ENCODE data around the gene SCN5A. TPM values are rescaled to one million over a fixed set of nuclear protein-coding genes. Genes with fewer than 3 reads are reported as not detected.

Gene SCN5A
- total and polyA plus RNA-seq, 2 of the 4 experiments (the other 2 are of a cell fraction) = 1.9 to 2.0 TPM

DNA sequence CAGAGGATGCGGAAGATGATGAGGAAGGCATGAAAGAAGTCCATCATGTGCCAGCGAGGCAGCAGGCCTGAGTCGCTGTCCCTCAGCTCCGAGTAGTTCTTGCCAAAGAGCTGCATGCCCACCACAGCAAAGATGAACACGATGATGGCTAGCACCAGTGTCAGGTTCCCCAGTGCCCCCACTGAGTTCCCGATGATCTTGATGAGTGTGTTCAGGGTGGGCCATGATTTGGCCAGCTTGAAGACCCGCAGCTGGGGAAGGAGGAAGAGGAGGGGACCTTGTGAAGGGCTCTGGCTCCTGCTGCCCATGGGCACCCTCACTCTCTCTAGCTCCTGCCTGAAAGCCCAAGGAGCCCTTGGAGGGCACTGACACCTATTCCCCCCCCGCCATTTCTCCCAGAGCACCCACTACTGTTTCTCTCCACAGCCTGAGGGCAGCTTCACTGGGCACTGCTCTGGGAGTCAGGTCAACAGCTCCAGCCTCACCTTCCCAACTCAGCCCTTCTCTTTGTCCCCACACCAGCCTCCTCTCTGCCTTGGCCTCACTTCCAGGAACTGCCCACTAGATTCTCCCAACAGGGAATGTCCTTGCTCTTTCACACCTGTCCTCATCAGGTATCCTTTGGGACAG lies 63.6 kb downstream of the SCN5A start (continued):
- TF ChIP-seq, protein P1, sequence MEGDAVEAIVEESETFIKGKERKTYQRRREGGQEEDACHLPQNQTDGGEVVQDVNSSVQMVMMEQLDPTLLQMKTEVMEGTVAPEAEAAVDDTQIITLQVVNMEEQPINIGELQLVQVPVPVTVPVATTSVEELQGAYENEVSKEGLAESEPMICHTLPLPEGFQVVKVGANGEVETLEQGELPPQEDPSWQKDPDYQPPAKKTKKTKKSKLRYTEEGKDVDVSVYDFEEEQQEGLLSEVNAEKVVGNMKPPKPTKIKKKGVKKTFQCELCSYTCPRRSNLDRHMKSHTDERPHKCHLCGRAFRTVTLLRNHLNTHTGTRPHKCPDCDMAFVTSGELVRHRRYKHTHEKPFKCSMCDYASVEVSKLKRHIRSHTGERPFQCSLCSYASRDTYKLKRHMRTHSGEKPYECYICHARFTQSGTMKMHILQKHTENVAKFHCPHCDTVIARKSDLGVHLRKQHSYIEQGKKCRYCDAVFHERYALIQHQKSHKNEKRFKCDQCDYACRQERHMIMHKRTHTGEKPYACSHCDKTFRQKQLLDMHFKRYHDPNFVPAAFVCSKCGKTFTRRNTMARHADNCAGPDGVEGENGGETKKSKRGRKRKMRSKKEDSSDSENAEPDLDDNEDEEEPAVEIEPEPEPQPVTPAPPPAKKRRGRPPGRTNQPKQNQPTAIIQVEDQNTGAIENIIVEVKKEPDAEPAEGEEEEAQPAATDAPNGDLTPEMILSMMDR (conservative IDR thresholded peaks at IDR 0.05; ENCODE audit: low read depth, low read length) = no peak
- TF ChIP-seq SMC3 (IDR thresholded peaks at IDR 0.05; ENCODE audit: low read depth, low read length) = no peak

DNA sequence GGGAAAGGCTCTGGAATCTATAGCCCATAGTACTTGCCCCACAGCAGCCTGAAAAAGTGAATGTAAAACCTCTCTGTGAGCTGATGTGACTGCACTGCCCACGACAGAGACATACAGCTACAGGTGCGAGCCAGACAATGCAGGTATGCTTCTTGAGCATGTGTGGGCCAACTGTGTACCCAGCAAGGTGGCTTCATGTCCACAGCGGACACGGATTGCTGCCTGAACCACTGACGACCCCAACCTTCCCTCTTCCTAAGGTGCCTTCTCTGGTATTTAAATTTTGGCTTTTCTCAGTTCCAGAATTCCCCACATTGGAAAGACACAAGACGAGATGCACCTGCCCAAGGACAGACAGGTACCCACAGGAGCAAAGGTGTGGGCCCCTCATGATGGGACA lies 65.8 kb downstream of the SCN5A start:
- H2BK20ac ChIP-seq (ENCODE audit: low read depth, low read length) = no peak overlapping the region
- H3K4me2 ChIP-seq (ENCODE audit: low read depth, low read length) = no peak overlapping the region
- no peak overlapping the region for H3K4me3 ChIP-seq (ENCODE audit: insufficient read depth, low read depth, low read length)
- H4K5ac ChIP-seq (ENCODE audit: low read depth, low read length) = no peak overlapping the region
- no peaks in the 10 kb centered on the region; the same call in 1 of the 2 replicates for H3K9me1 ChIP-seq (ENCODE audit: insufficient read depth, low read length)
- H3K18ac ChIP-seq (ENCODE audit: low read depth, low read length) = no peak overlapping the region
- in situ Hi-C loops (cut with MboI; ENCODE audit: low sequenced_read_pairs) (no loop called here), dilution Hi-C loops (cut with HindIII; ENCODE audit: low sequenced_read_pairs, unreplicated experiment) (no loop called here), intact Hi-C loops (cut with micrococcal nuclease) (no loop called here)
- H4K20me1 ChIP-seq (ENCODE audit: insufficient read depth, low read length) = no peaks in the 10 kb centered on the region
- BruUV-seq (replicated peaks) = no TSS peak
- 71% methylated on average over 1 of the region's 6 CpGs; no CpG with 5 or more reads in 1 of the 2 experiments for WGBS, 2 experiments (ENCODE audit: extremely low coverage in 2 of 2, insufficient read length in 1 of 2)
- H4K8ac ChIP-seq (ENCODE audit: low read depth in 2 of 2, low read length in 2 of 2) = no peak overlapping the region
- H3K56ac ChIP-seq (ENCODE audit: extremely low read depth, insufficient read depth, low read length) = no peak overlapping the region
- ChIA-PET POLR2A (ENCODE audit: unreplicated experiment) (no interaction called here), CTCF (no interaction called here)
- H2BK5ac ChIP-seq (ENCODE audit: low read depth, low read length, poor library complexity, severe bottlenecking) = no peak overlapping the region
- no peak overlapping the region for H4K91ac ChIP-seq (ENCODE audit: insufficient read depth, low read depth, low read length)
- no peaks in the 10 kb centered on the region for H3K9me3 ChIP-seq (ENCODE audit: control insufficient read depth, insufficient read depth, low read length)
- no peak for ATAC-seq (ENCODE audit: low read depth)
- H3K79me1 ChIP-seq (ENCODE audit: low read depth in 1 of 2, low read length in 2 of 2) = no peaks in the 10 kb centered on the region
- no peak for DNase-seq
- H3K4me1 ChIP-seq (ENCODE audit: control insufficient read depth, insufficient read depth, low read length) = no peaks in the 10 kb centered on the region
- peak overlapping the region; percentile 55 for H2AK9ac ChIP-seq (replicated peaks; ENCODE audit: low read depth, low read length, poor library complexity)
- TF ChIP-seq POLR2A (IDR thresholded peaks at IDR 0.05; ENCODE audit: low read depth, low read length) (no peak), CHD1 (IDR thresholded peaks at IDR 0.05; ENCODE audit: low read depth, low read length) (no peak), SMC3 (IDR thresholded peaks at IDR 0.05; ENCODE audit: low read depth, low read length) (no peak), FOS (IDR thresholded peaks at IDR 0.05; ENCODE audit: low read depth, low read length) (no peak), RAD21 (IDR thresholded peaks at IDR 0.05; ENCODE audit: low read length) (no peak), MAZ (IDR thresholded peaks at IDR 0.05; ENCODE audit: borderline replicate concordance, low read depth, low read length) (no peak), NFE2L2 (IDR thresholded peaks at IDR 0.05; ENCODE audit: low read depth, low read length) (no peak), RCOR1 (IDR thresholded peaks at IDR 0.05; ENCODE audit: insufficient replicate concordance, low read length) (no peak), MAFK (IDR thresholded peaks at IDR 0.05; ENCODE audit: low read depth, low read length) (no peak), RFX5 (IDR thresholded peaks at IDR 0.05; ENCODE audit: low read depth, low read length) (no peak)
- TF ChIP-seq, protein P2, sequence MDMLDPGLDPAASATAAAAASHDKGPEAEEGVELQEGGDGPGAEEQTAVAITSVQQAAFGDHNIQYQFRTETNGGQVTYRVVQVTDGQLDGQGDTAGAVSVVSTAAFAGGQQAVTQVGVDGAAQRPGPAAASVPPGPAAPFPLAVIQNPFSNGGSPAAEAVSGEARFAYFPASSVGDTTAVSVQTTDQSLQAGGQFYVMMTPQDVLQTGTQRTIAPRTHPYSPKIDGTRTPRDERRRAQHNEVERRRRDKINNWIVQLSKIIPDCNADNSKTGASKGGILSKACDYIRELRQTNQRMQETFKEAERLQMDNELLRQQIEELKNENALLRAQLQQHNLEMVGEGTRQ (IDR thresholded peaks at IDR 0.05; ENCODE audit: low read depth, low read length) = no peak
- no peak overlapping the region for H3K9ac ChIP-seq (ENCODE audit: low read depth, low read length)
- no peaks in the 10 kb centered on the region for H3K36me3 ChIP-seq (ENCODE audit: control insufficient read depth, insufficient read depth, low read length)
- no peak overlapping the region for H3K14ac ChIP-seq (replicated peaks; ENCODE audit: low read depth, low read length)
- H2BK15ac ChIP-seq (ENCODE audit: low read depth, low read length) = no peak overlapping the region
- no peak overlapping the region for H3K27ac ChIP-seq (ENCODE audit: insufficient read depth, low read length)
- no peak overlapping the region for H2AFZ ChIP-seq (replicated peaks; ENCODE audit: low read length, poor library complexity)
- H2BK120ac ChIP-seq (ENCODE audit: low read depth, low read length) = no peak overlapping the region
- H3K23ac ChIP-seq (ENCODE audit: low read depth, low read length) = no peak overlapping the region
- H3K27me3 ChIP-seq (ENCODE audit: control insufficient read depth, insufficient read depth, low read length) = no peaks in the 10 kb centered on the region
- no peak overlapping the region for H3K4ac ChIP-seq (ENCODE audit: low read depth, low read length)
- no peak overlapping the region for H2AK5ac ChIP-seq (ENCODE audit: low read depth, low read length)

Data from IMR-90 (cell line).